Activated CD8-positive, alpha-beta memory T cell treated with anti-CD3 and anti-CD28 coated beads, Interleukin-2, amount 50 U/mL, for 1 hour (primary cell): ENCODE results near the gene PFAS.

Experiments used
- DNase-seq: peaks from one replicate; pipeline ENCODE4 v3.0.0-alpha.2; 2020; ENCODE audit errors: extremely low read depth

Gene PFAS

GRCh38 chr17:8266648-8267479 is 17.8 kb downstream of the PFAS start:
- DNase-seq, result no peak

GRCh38 chr17:8267480-8268147 is 18.5 kb downstream of the PFAS start:
- DNase-seq, result no peak

- DNase-seq, result no peak
Observed at GRCh38 chr17:8268550-8269298, 19.6 kb downstream of the PFAS start.

- no peak for DNase-seq
Observed at GRCh38 chr17:8272421-8272820, 23.3 kb downstream of the PFAS start.

GRCh38 chr17:8273884-8274444 is 24.9 kb downstream of the PFAS start:
- DNase-seq, result no peak

GRCh38 chr17:8274816-8275215 is 25.7 kb downstream of the PFAS start:
- DNase-seq, result no peak

- DNase-seq, result no peak
Observed at GRCh38 chr17:8275421-8276290, 26.6 kb downstream of the PFAS start.

GRCh38 chr17:8277317-8277716 is 28.2 kb downstream of the PFAS start:
- no peak for DNase-seq

GRCh38 chr17:8282345-8282744 is 33.3 kb downstream of the PFAS start:
- DNase-seq, result no peak

- no peak for DNase-seq
Observed at GRCh38 chr17:8283356-8283755, 34.3 kb downstream of the PFAS start.

GRCh38 chr17:8284126-8284525 is 35.0 kb downstream of the PFAS start:
- DNase-seq, result no peak

- DNase-seq, result no peak
Observed at GRCh38 chr17:8285270-8286181, 36.4 kb downstream of the PFAS start.

GRCh38 chr17:8287651-8288335 is 38.7 kb downstream of the PFAS start:
- no peak for DNase-seq

GRCh38 chr17:8288336-8289102 is 39.4 kb downstream of the PFAS start, which contains the start of gene RANGRF:
RANGRF (plus strand) TSS chr17:8288670; CDS start chr17:8288789, 119 bp downstream.
- DNase-seq, result no peak

- no peak for DNase-seq
Observed at GRCh38 chr17:8289103-8289397, 40.0 kb downstream of the PFAS start.

GRCh38 chr17:8290043-8290442 is 41.0 kb downstream of the PFAS start:
- DNase-seq, result no peak

GRCh38 chr17:8292639-8293395 is 43.7 kb downstream of the PFAS start:
- DNase-seq, result no peak

GRCh38 chr17:8294361-8294760 is 45.3 kb downstream of the PFAS start:
- DNase-seq, result no peak
